Measurements from ENCODE around the gene LRFN4. TPM values are rescaled to one million over a fixed set of nuclear protein-coding genes. Genes with fewer than 3 reads are reported as not detected.

LRFN4 gene
- total RNA-seq, 2 donors from 2014 or later, result 20.7 to 51.7 TPM

DNA sequence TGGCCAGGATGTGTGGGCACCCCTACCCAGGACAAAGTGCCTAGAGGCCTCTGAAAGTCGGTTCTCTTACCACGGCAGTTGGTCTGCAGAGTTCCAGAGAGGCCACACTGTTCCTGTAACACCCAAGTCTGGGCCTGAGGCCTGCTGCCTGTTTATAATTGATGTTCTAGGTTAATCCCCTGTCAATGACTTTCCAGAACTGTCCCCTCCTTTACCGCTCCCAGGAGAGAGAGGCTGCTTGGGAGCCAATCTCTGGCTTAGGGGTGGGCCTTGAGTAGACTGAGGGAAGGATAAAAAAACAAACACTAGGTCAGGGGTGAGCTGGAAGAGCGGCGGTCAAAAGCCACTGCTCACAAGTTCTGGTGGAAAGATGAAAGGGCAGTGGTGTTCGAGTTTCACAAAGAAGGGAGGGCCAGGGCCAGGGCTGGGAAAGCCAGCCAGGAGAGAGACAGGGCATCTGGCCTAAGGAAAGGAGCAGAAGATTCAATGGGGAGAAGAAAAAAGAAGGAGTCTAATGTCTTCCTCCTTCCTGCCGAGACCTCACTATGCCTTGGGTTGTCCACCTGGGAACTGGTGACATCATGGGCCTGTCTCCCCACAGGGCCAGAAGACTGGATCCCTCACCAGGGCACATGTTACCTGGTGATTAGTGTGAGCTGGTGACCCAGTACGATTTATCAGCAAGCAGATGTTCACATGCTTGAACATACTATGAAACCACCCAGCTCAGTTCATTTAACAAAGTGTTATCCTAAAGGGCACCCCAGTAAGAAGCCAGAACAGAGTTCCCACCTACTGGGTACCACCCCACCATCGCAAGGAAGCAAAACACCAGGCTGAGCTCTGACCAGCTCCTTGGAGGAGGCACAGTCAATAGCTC lies 51.1 kb downstream of the LRFN4 start:
- TF ChIP-seq, protein P1, sequence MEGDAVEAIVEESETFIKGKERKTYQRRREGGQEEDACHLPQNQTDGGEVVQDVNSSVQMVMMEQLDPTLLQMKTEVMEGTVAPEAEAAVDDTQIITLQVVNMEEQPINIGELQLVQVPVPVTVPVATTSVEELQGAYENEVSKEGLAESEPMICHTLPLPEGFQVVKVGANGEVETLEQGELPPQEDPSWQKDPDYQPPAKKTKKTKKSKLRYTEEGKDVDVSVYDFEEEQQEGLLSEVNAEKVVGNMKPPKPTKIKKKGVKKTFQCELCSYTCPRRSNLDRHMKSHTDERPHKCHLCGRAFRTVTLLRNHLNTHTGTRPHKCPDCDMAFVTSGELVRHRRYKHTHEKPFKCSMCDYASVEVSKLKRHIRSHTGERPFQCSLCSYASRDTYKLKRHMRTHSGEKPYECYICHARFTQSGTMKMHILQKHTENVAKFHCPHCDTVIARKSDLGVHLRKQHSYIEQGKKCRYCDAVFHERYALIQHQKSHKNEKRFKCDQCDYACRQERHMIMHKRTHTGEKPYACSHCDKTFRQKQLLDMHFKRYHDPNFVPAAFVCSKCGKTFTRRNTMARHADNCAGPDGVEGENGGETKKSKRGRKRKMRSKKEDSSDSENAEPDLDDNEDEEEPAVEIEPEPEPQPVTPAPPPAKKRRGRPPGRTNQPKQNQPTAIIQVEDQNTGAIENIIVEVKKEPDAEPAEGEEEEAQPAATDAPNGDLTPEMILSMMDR (IDR thresholded peaks at IDR 0.05), result no peak
- Histone ChIP-seq H3K27me3 (no peaks in the 10 kb centered on the region), H3K4me1 (no peaks in the 10 kb centered on the region), H3K9me3 (no peaks in the 10 kb centered on the region), H3K36me3 (no peaks in the 10 kb centered on the region), H3K9ac (ENCODE audit: low read depth in 2 of 2, low read length in 2 of 2) (no peak overlapping the region), H3K4me3 (no peak overlapping the region), H3K27ac (no peak overlapping the region)
- intact Hi-C loops (cut with DNase I), result no loop called here
- no peak for DNase-seq

DNA sequence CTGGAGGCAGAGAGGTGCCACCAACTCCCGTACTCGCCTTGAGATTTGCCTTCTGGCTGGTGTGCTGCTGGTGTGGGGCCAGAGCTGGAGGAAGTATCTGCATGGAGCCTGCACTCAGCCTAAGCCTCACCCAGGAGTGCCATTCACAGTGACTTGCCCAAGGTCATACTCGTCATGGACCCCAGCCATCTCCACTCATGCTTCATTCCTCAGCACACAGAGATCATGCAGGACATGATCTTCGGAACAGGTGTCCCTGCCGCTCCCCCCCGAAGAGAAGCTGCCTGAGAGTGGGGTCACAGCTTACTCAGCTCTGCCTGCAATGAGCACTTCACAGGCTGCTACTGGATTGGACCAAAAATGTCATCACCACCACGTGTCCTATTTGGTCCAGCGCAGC lies 52.3 kb downstream of the LRFN4 start:
- Histone ChIP-seq H3K27me3 (no peaks in the 10 kb centered on the region), H3K9me3 (no peaks in the 10 kb centered on the region), H3K36me3 (no peaks in the 10 kb centered on the region), H3K9ac (ENCODE audit: low read depth in 2 of 2, low read length in 2 of 2) (no peak overlapping the region), H3K4me3 (no peak overlapping the region), H3K4me1 (no peaks in the 10 kb centered on the region), H3K27ac (no peak overlapping the region)
- intact Hi-C loops (cut with DNase I), result no loop called here
- DNase-seq, result no peak
- TF ChIP-seq, protein P1 (IDR thresholded peaks at IDR 0.05), result no peak

DNA sequence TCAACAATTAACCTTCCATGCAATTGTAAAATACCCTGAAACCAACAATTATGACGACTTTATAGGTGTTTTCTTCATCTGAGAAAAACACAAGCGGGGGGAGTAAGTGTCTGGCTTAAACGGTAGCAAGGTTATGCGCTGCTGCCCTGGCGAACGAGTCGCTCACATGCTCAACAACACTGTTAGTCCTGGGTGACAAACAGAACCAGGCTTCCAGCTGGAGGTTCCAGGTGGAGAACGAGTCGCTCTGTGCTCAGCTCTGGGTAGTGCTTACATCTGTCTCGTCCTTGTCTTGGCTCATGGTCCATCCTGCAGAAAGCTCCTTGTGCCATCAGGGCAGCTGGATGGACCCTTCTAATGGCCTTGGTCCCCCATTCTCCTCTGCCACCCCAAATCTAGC lies 53.2 kb downstream of the LRFN4 start:
- H3K27ac ChIP-seq, result no peak overlapping the region
- DNase-seq, result no peak
- no peak overlapping the region for H3K4me3 ChIP-seq
- no peaks in the 10 kb centered on the region for H3K4me1 ChIP-seq
- H3K27me3 ChIP-seq, result no peaks in the 10 kb centered on the region
- no peaks in the 10 kb centered on the region for H3K36me3 ChIP-seq
- TF ChIP-seq, protein P1 (IDR thresholded peaks at IDR 0.05), result no peak
- no peak overlapping the region for H3K9ac ChIP-seq (ENCODE audit: low read depth in 2 of 2, low read length in 2 of 2)
- intact Hi-C loops (cut with DNase I), result no loop called here
- H3K9me3 ChIP-seq, result no peaks in the 10 kb centered on the region

Other genes with a start within 250 kb of the LRFN4 start
- gene RBM14, start 240.4 kb upstream of the LRFN4 start, total RNA-seq, result 100 to 1,000 TPM in 1 of 2 donors, 10 to 100 TPM in 1; 36.4 to 110 TPM
- gene RBM4, start 218.4 kb upstream of the LRFN4 start, total RNA-seq, result 10 to 100 TPM; 95.4 to 99.0 TPM
- 10 to 100 TPM; 14.1 to 16.5 TPM for gene RBM4B, start 179.2 kb upstream of the LRFN4 start, total RNA-seq
- gene SPTBN2, start 127.8 kb upstream of the LRFN4 start, total RNA-seq, result 1 to 10 TPM; 3.7 to 7.1 TPM
- gene RCE1, start 13.6 kb upstream of the LRFN4 start, total RNA-seq, result 10 to 100 TPM; 27.0 to 35.9 TPM
- 10 to 100 TPM; 47.7 to 60.1 TPM for gene PC, start 101.3 kb downstream of the LRFN4 start, total RNA-seq
- gene C11orf86, start 118.2 kb downstream of the LRFN4 start, total RNA-seq, result 10 to 100 TPM; 23.0 to 31.6 TPM
- 1 to 10 TPM in 1 of 2 donors, under 1 TPM in 1; 0.29 to 3.4 TPM for gene SYT12, start 166.1 kb downstream of the LRFN4 start, total RNA-seq
- 10 to 100 TPM in 1 of 2 donors, 1 to 10 TPM in 1; 8.5 to 11.2 TPM for gene RHOD, start 199.8 kb downstream of the LRFN4 start, total RNA-seq